Measurements from ENCODE around the gene IGSF10.

The IGSF10 gene

DNA sequence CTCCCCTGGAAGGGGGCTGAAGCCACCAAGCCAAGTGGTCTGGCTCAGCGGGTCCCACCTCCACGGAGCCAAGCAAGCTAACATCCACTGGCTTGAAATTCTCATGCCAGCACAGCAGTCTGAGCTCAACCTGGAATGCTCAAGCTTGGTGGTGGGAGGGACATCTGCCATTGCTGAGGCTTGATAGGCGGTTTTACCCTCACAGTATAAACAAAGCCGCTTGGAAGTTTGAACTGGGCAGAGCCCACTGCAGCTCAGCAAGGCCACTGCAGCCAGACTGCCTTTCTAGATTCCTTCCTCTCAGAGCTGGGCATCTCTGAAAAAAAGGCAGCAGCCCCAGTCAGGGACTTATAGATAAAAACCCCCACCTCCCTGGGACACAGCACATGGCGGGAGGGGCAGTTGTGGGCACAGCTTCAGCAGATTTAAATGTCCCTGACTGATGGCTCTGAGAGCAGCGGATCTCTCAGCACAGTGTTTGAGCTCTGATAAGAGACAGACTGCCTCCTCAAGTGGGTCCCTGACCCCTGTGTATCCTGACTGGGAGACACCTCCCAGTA is 23.2 kb upstream of the IGSF10 start:
- H3K4me2 ChIP-seq (ENCODE audit: low read length), result no peak overlapping the region
- H3K9me3 ChIP-seq (ENCODE audit: insufficient read depth, low read length), result peaks cover 11% of the 10 kb centered on the region; the same call in 1 of the 2 replicates
- H3K36me3 ChIP-seq (replicated peaks; ENCODE audit: low read depth, low read length), result peaks cover 7% of the 10 kb centered on the region
- H3K4me1 ChIP-seq (ENCODE audit: low read length), result no peaks in the 10 kb centered on the region
- TF ChIP-seq, protein P1, sequence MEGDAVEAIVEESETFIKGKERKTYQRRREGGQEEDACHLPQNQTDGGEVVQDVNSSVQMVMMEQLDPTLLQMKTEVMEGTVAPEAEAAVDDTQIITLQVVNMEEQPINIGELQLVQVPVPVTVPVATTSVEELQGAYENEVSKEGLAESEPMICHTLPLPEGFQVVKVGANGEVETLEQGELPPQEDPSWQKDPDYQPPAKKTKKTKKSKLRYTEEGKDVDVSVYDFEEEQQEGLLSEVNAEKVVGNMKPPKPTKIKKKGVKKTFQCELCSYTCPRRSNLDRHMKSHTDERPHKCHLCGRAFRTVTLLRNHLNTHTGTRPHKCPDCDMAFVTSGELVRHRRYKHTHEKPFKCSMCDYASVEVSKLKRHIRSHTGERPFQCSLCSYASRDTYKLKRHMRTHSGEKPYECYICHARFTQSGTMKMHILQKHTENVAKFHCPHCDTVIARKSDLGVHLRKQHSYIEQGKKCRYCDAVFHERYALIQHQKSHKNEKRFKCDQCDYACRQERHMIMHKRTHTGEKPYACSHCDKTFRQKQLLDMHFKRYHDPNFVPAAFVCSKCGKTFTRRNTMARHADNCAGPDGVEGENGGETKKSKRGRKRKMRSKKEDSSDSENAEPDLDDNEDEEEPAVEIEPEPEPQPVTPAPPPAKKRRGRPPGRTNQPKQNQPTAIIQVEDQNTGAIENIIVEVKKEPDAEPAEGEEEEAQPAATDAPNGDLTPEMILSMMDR (IDR thresholded peaks at IDR 0.05; ENCODE audit: low read depth, low read length), result no peak
- TF ChIP-seq EZH2phosphoT487 (IDR thresholded peaks at IDR 0.05; ENCODE audit: low read depth), result no peak
- H3K27ac ChIP-seq (ENCODE audit: low read length), result no peak overlapping the region
- no peak overlapping the region for H3K9ac ChIP-seq (ENCODE audit: low read length)
- no peak overlapping the region for H3K4me3 ChIP-seq (ENCODE audit: low read length)
- 0 out of 2 replicates have a peak, but pooled peaks cover 12% of the 10 kb centered on the region for H3K79me2 ChIP-seq (ENCODE audit: low read length)
- no peak overlapping the region for H2AFZ ChIP-seq (ENCODE audit: low read depth, low read length)
- no peaks in the 10 kb centered on the region for H4K20me1 ChIP-seq (ENCODE audit: insufficient read depth, low read length)
- H3K27me3 ChIP-seq (ENCODE audit: low read depth, low read length), result no peaks in the 10 kb centered on the region

- Histone ChIP-seq H3K9ac (ENCODE audit: low read length) (no peak overlapping the region), H3K27me3 (ENCODE audit: low read depth, low read length) (no peaks in the 10 kb centered on the region), H2AFZ (ENCODE audit: low read depth, low read length) (no peak overlapping the region)
Measured at GRCh38 chr3:151483488-151483887, 22.6 kb upstream of the IGSF10 start.

DNA sequence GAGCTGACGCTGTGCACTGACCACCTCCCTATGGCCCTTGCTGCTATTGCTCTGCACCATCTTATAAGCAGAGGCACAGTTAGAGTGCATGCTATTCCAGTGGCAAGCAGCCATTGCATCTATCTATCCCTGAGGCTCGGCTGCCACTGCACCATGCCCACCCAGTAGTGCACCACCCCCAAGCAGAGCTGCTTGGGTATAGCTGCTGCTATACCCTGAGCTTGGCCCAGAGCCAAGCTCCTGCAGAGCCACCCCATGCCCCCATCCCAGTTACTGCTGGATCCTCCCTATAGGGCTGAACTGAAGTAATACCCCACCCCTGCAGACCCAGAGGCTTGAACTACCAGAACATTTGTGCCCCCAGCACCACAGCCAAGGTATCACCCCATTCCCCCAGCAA is 19.6 kb upstream of the IGSF10 start:
- TF ChIP-seq, protein P1 (IDR thresholded peaks at IDR 0.05; ENCODE audit: low read depth, low read length), result no peak
- TF ChIP-seq EZH2phosphoT487 (IDR thresholded peaks at IDR 0.05; ENCODE audit: low read depth), result no peak

More at GRCh38 chr3:151483488-151483887, 22.6 kb upstream of the IGSF10 start:
- peaks cover 11% of the 10 kb centered on the region; the same call in 1 of the 2 replicates for H3K9me3 ChIP-seq (ENCODE audit: insufficient read depth, low read length)
- TF ChIP-seq EZH2phosphoT487 (IDR thresholded peaks at IDR 0.05; ENCODE audit: low read depth), result no peak
- TF ChIP-seq, protein P1 (IDR thresholded peaks at IDR 0.05; ENCODE audit: low read depth, low read length), result no peak
- no peaks in the 10 kb centered on the region for H4K20me1 ChIP-seq (ENCODE audit: insufficient read depth, low read length)
- peaks cover 7% of the 10 kb centered on the region for H3K36me3 ChIP-seq (replicated peaks; ENCODE audit: low read depth, low read length)
- no peak overlapping the region for H3K4me2 ChIP-seq (ENCODE audit: low read length)
- no peaks in the 10 kb centered on the region for H3K4me1 ChIP-seq (ENCODE audit: low read length)
- H3K4me3 ChIP-seq (ENCODE audit: low read length), result no peak overlapping the region
- 0 out of 2 replicates have a peak, but pooled peaks cover 12% of the 10 kb centered on the region for H3K79me2 ChIP-seq (ENCODE audit: low read length)
- H3K27ac ChIP-seq (ENCODE audit: low read length), result no peak overlapping the region

GRCh38 chr3:151479452-151479851 is 18.6 kb upstream of the IGSF10 start:
- peaks cover 11% of the 10 kb centered on the region; the same call in 1 of the 2 replicates for H3K9me3 ChIP-seq (ENCODE audit: insufficient read depth, low read length)
- H3K4me2 ChIP-seq (ENCODE audit: low read length), result no peak overlapping the region
- H2AFZ ChIP-seq (ENCODE audit: low read depth, low read length), result no peak overlapping the region
- no peaks in the 10 kb centered on the region for H3K27me3 ChIP-seq (ENCODE audit: low read depth, low read length)
- H3K79me2 ChIP-seq (ENCODE audit: low read length), result 0 out of 2 replicates have a peak, but pooled peaks cover 12% of the 10 kb centered on the region
- H3K36me3 ChIP-seq (replicated peaks; ENCODE audit: low read depth, low read length), result peaks cover 10% of the 10 kb centered on the region
- H3K4me3 ChIP-seq (ENCODE audit: low read length), result no peak overlapping the region
- H4K20me1 ChIP-seq (ENCODE audit: insufficient read depth, low read length), result no peaks in the 10 kb centered on the region
- no peak overlapping the region for H3K9ac ChIP-seq (ENCODE audit: low read length)
- TF ChIP-seq, protein P1 (IDR thresholded peaks at IDR 0.05; ENCODE audit: low read depth, low read length), result no peak
- H3K27ac ChIP-seq (ENCODE audit: low read length), result no peak overlapping the region
- H3K4me1 ChIP-seq (ENCODE audit: low read length), result no peaks in the 10 kb centered on the region

More for the DNA sequence above, 19.6 kb upstream of the IGSF10 start:
- Histone ChIP-seq H3K4me1 (ENCODE audit: low read length) (no peaks in the 10 kb centered on the region), H3K9ac (ENCODE audit: low read length) (no peak overlapping the region), H3K27ac (ENCODE audit: low read length) (no peak overlapping the region), H4K20me1 (ENCODE audit: insufficient read depth, low read length) (no peaks in the 10 kb centered on the region), H3K36me3 (replicated peaks; ENCODE audit: low read depth, low read length) (peaks cover 10% of the 10 kb centered on the region), H2AFZ (ENCODE audit: low read depth, low read length) (no peak overlapping the region), H3K27me3 (ENCODE audit: low read depth, low read length) (no peaks in the 10 kb centered on the region), H3K4me3 (ENCODE audit: low read length) (no peak overlapping the region), H3K4me2 (ENCODE audit: low read length) (no peak overlapping the region), H3K9me3 (ENCODE audit: insufficient read depth, low read length) (peaks cover 11% of the 10 kb centered on the region; the same call in 1 of the 2 replicates), H3K79me2 (ENCODE audit: low read length) (0 out of 2 replicates have a peak, but pooled peaks cover 12% of the 10 kb centered on the region)
